Measurements from ENCODE around the gene IRAK3. TPM values are rescaled to one million over a fixed set of nuclear protein-coding genes. Genes with fewer than 3 reads are reported as not detected.

IRAK3 gene, protein sequence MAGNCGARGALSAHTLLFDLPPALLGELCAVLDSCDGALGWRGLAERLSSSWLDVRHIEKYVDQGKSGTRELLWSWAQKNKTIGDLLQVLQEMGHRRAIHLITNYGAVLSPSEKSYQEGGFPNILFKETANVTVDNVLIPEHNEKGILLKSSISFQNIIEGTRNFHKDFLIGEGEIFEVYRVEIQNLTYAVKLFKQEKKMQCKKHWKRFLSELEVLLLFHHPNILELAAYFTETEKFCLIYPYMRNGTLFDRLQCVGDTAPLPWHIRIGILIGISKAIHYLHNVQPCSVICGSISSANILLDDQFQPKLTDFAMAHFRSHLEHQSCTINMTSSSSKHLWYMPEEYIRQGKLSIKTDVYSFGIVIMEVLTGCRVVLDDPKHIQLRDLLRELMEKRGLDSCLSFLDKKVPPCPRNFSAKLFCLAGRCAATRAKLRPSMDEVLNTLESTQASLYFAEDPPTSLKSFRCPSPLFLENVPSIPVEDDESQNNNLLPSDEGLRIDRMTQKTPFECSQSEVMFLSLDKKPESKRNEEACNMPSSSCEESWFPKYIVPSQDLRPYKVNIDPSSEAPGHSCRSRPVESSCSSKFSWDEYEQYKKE
- total RNA-seq: 3.0 and 4.8 TPM in 2 replicates

DNA sequence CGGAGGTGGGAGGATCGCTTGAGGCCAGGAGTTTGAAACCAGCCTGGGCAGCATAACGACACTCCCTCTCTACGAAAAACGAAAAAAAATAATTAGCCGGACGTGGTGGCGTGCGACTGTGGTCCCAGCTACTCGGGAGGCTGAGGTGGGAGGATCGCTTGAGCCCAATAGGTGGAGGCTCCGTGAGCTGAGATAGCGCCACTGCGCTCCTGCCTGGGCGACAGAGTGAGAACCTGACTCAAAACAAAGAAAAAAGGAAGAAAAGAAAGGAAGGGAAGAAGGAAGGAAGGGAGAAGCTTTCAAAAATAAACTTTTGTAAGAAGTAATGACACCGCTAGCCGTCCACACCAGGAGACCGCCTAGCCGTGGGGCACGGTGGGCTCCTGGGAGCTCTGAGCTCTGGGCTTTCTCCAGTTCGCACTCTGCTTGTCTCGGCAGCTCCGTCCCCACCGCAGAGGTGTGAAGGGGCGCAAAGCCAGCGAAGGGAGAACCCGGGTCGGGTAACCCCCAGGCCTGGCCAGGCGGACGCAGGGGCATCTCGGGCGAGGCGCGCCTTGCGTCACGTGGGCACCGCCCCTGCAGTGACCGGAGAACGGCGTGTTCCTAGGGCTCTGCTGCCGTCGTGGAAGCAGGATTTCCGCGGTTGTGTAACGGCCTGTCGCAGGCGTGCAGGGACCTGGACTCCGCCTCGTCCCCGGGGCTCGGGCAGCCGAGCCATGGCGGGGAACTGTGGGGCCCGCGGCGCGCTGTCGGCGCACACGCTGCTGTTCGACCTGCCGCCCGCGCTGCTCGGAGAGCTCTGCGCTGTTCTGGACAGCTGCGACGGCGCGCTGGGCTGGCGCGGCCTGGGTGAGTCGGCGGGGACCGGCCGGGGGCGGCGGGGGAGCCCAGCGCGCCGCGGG, at the start of gene IRAK3:
Gene IRAK3 (plus strand): TSS at position 631 of the 902 bp plus-strand sequence. CDS start 86 bp downstream, at position 717.

DNA sequence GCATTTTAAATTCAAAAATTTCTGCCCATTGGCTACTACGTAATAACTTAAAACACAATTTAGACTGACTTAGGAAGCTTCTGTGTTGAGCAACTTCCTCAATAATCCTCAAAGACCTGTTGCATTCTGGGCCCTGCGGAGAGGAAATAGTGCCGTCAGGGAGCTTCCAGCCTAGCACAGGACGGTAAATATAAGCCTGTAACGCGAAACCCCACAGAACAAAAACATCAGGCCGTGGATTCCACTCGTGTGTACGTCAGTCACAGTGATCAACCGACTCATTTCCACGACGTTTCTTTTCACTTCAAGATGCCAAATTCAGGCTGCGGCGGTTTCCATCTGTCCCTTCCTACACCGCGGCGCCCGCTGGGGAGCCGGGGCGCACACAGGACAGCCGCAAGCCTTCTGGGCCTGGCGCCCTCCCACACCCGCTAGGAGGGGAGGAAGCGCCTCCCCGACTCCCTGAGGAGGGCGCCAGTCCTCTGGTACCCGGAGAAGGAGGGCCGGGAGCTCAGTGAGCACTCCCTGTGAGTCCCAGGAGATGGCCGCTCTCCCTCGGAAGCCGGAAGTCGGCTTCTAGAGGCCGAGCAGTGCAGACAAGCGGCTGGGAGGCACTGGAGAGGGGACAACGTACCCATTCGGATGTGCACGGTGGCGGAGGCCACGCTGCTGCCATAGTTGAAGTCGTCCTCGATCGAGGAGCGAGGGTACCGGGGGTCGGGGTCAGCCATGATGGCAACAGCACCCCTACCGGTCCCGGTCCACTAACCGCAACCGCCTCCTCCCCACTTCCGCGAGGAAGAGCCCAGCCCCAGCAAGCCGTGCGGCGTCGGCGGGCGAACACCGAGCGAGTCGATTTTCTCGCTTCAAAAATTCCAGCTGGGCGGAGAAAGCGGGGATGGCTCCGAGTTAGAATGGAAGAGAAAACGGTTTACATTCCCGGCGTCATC, 19.5 kb upstream of the IRAK3 start, which contains the start of gene TMBIM4:
Gene TMBIM4 (minus strand): TSS at position 776 of the 950 bp plus-strand sequence. CDS start 45 bp downstream, at position 731.

DNA sequence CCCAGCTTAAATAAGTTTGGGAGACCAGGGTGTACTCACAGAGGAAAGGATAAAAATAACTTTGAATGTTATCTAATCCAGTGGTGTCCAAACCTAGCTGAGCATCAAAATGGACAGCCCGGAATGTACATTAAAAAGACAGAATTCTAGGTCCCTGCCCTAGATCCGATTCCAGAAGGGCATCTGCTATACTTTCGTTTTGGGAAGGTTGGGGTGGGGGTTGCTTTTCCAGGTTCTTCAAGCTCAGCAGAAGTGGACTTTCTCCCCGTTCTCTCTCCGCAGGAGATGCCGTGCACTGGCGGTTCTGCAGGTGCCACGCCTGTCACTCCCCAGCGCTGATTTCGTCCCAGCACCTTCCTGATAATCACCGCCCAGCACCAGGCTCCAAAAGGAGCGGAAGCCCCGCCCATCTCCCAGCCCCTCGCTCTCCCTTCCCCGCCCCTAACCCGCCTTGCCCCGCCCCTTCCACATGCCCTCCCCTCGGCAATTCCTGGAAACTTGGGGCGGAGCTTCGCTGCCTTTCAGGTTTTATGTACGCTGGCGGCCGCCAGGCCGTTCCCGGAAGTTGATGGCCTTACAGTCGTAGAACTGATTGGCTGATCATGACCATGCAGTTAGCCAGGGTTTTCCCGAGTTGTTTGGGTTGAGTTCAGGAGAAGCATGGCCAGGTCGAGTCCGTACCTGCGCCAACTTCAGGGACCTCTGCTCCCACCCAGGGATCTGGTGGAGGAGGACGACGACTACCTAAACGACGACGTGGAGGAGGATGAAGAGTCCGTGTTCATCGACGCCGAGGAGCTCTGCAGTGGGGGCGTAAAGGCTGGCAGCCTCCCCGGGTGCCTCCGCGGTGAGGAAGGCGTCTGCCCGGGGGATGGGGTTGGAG, 113.2 kb downstream of the IRAK3 start, which contains the start of gene HELB:
Gene HELB (plus strand): TSS at position 550 of the 883 bp plus-strand sequence. CDS start 111 bp downstream, at position 661.

Other genes with a start within 250 kb of the IRAK3 start
- 3.6 and 4.5 TPM in 2 replicates for gene LLPH, start 58.5 kb upstream of the IRAK3 start, total RNA-seq
- gene TMBIM4, start 19.2 kb upstream of the IRAK3 start, total RNA-seq: 55.4 and 61.8 TPM in 2 replicates
- gene HELB, start 113.3 kb downstream of the IRAK3 start, total RNA-seq: 1.9 and 2.6 TPM in 2 replicates

Measured in tracheal epithelial cell (primary cell).